HG03571 (cell line): ENCODE results near the gene PIGV.

Source experiments
- ATAC-seq: cut with Tn5 transposase; IDR thresholded peaks from one replicate; pipeline ENCODE4 v1.9.1; 2021; ENCODE audit not compliant: unreplicated experiment

Gene PIGV

DNA sequence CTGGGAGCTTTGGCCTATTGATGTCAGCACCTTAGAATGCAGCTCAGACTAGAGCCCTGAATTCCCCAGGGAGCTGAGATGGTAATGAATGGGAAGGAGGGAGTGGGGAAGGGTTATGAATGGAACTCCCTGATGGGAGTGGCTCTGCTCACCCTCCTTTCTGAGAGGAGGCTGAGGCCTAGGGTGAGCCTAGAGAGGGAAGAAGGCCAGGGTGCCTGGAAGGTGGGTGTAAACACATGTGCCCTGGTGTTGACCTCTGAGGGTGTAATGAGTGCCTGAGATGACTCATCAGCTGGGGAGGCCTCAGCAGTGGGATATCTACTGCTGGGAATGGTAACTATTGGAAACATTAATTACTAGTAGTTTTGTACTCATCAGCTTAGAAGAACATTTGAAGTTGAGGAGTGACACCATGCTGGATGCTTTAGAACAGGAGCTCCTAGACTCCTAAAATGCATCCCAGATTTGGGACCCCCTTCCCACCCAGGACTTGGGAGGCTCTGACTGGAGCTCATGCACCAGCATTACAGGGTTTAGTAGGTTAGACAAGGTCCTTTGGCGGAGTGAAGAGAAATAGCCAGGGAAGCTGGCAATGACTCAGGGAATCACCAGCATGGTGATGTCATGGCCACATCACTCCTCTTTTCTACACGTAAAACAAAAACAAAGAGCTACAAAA is 16.0 kb upstream of the PIGV start:
- ATAC-seq = no peak

DNA sequence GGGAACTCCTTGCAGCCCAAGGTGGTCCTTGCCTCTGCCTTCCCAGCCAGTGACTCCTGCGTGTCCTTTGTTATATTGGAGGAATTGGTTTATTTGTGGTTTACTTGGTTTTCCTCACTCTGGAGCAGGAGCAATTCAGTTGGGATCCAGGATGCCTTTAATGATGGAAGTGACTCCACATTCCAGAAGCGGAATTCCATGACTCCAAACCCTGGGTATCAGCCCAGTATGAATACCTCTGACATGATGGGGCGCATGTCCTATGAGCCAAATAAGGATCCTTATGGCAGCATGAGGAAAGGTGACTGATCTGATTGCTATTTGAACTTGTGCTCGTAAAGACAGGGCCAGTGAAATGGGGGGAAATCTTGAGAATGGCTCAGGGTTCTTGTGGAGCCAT is 15.1 kb upstream of the PIGV start:
- no peak for ATAC-seq

DNA sequence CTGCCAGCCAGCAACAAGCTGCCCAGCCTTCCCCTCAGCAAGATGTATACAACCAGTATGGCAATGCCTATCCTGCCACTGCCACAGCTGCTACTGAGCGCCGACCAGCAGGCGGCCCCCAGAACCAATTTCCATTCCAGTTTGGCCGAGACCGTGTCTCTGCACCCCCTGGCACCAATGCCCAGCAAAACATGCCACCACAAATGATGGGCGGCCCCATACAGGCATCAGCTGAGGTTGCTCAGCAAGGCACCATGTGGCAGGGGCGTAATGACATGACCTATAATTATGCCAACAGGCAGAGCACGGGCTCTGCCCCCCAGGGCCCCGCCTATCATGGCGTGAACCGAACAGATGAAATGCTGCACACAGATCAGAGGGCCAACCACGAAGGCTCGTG is 13.3 kb upstream of the PIGV start:
- ATAC-seq = no peak

DNA sequence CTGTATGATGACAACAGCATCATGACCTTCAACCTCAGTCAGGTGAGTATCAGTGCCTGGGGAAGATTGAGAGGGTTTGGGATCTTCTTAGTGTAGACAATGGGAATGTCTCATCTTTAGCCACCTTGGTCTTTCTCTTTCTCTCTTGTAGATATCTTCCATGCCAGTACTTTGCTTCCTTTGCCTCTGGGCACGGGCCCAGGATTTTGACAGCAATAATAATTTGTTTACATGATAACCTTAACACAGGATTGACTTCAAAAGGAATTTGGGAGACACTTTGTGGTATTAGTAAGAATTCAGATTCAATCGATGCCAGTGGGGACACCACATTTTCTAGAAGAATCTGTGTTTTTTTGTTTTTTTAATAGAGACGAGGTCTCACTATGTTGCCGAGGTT is 12.1 kb upstream of the PIGV start:
- ATAC-seq = no peak

DNA sequence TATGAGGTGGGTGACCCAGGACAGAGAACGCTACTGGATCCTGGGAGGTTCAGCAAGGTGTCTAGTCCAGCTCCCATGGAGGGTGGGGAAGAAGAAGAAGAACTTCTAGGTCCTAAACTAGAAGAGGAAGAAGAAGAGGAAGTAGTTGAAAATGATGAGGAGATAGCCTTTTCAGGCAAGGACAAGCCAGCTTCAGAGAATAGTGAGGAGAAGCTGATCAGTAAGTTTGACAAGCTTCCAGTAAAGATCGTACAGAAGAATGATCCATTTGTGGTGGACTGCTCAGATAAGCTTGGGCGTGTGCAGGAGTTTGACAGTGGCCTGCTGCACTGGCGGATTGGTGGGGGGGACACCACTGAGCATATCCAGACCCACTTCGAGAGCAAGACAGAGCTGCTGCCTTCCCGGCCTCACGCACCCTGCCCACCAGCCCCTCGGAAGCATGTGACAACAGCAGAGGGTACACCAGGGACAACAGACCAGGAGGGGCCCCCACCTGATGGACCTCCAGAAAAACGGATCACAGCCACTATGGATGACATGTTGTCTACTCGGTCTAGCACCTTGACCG is 8.6 kb upstream of the PIGV start:
- ATAC-seq = no peak

DNA sequence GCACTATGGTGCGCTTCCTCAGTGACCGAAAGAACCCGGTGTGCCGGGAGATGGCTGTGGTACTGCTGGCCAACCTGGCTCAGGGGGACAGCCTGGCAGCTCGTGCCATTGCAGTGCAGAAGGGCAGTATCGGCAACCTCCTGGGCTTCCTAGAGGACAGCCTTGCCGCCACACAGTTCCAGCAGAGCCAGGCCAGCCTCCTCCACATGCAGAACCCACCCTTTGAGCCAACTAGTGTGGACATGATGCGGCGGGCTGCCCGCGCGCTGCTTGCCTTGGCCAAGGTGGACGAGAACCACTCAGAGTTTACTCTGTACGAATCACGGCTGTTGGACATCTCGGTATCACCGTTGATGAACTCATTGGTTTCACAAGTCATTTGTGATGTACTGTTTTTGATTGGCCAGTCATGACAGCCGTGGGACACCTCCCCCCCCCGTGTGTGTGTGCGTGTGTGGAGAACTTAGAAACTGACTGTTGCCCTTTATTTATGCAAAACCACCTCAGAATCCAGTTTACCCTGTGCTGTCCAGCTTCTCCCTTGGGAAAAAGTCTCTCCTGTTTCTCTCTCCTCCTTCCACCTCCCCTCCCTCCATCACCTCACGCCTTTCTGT is 7.3 kb upstream of the PIGV start:
- no peak for ATAC-seq

DNA sequence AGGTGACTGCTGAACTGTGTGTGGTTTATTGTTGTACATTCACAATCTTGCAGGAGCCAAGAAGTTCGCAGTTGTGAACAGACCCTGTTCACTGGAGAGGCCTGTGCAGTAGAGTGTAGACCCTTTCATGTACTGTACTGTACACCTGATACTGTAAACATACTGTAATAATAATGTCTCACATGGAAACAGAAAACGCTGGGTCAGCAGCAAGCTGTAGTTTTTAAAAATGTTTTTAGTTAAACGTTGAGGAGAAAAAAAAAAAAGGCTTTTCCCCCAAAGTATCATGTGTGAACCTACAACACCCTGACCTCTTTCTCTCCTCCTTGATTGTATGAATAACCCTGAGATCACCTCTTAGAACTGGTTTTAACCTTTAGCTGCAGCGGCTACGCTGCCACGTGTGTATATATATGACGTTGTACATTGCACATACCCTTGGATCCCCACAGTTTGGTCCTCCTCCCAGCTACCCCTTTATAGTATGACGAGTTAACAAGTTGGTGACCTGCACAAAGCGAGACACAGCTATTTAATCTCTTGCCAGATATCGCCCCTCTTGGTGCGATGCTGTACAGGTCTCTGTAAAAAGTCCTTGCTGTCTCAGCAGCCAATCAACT is 6.4 kb upstream of the PIGV start:
- ATAC-seq = no peak

DNA sequence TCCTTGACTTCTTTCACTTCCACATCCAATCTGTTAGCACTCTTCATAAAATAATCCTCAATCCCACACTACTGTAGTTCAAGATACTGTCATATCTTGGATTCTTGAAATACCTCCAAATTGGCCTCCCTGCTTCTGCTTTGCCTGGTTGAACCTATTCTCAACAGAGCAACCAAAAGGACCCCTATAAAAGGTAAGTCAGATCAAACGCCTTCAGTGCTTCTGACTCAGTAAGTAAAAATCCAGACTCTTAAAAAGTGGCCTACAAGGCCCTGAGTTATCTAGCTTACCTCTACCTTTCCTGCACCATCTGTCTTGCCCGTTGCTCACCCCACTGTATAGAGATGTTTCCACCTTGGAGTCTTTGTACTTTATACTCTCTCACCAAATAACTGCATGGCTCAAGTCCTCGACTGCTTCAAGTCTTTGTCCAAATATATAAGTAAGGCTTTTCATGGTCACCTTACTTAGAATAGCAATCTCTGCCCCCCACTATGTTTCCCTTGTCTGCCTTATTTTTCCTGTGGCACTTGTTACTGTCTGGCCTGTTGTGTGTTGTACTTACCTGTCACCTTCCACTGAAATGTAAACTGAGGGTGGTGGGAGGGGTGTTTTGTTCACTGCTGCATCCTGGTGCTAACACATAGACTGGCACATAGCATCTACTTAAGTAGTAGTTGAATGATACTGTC is 5.1 kb upstream of the PIGV start:
- ATAC-seq = no peak

DNA sequence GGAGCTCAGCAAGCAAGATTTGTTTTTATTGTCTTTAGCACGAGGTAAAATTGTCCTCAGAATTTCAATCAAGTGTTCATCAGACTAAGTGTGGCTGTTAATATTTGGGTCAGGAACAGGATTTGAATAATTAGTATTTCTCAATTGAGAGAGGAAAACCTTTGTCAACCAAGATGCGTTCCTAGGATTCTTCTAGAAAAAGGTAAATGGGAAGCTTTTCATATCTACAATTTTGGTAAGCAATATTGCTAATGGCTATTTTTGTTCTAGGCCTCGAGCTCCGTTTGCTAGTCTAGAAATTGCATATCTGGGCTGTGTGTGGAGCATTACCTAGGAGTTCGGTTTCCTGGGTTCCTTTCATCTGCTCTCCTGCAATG is 4.1 kb upstream of the PIGV start:
- no peak for ATAC-seq

DNA sequence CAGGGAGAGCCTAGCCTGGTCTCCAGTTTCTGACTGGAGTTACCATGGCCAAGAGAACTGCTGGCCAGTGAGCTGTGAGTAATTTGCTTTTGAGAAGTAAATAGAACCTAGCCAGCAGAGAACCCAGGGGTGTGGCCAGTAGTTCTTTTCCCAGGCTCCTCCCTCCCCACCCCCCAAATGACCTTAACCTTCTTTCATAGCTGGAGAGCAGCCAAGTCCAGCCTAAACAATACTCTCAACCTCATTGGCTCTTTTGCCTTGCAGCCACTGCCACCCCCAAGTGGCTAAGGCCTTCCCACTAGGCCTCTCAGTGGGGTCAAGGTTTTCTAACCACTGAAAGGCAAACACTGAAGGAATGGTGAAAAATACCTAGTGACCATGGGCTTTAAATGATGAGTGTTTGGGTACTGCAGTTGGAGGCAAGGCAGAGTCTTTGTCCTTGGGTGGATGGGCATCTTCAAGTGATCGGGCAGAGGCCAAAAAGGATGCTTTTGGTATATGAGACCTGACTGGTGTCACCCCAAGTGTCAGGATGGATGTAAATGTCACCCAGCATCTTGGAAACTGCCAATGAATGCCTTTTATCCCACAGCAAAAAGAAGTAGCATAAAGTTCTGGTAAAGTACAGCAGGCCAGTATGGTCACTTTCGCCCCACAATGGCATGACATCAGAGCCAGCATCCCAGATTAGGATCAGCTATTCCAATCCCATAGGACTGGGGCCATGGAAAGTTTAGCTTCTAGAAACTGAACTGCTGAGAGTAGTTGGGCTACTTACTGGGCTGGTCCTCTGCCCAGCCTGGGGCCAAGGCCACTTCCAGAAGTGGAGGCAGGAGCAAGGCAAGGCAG is 3.5 kb upstream of the PIGV start:
- ATAC-seq = no peak

DNA sequence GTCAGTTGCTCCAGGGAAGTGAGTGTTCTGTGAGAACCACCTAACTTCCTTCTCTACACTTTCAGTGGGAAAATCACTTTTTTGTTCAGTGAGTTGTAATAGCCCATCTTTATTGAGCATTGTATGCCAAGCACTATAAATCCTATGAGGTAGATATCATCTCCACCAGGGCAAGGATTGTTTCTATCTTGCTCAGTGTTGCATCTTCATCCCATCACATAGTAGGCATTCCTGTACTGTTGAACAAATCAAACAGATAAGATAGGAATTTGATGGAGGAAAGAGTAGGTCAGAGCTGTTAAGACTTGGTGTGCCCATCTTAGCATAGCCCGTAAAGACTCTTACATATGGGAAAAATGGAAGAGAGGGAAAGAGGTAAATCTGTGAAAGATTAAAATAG is 2.9 kb upstream of the PIGV start:
- no peak for ATAC-seq

DNA sequence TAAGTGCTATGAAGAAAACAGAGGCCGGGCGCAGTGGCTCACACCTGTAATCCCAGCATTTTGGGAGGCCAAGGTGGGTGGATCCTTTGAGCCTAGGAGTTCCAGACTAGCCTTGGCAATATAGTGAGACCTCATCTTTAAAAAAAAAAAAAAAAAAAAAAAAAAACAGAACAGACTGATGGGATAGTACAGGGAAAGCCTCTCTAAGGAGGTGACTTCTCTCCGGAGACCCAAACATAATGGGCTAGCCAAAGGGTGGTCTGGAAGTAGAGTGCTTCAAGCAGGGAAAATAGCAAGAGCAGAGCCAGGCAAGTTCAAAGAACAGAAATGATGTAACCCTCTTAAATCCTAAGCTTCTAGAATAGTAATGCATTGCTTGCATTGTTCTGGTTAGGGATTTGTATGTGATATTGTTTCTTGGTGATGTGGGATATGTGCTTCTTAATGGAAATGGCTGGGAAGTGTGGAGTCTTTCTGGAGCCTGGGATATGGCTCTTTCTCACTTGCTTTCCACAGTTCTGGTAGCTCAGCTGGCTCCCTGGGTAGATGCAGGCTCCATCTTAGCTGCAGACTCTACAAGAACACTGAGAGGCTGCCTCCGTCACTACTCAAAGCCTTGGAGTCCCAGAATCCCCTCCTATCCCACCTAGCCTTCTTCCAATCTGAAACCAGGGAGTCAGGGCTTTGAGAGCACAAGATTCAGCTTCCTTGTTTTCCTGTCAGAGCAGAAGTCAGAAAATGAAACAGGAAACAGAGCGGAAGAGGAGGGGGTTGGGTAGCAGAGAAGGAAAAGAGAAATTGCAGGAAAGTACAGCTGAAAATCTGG is 1.9 kb upstream of the PIGV start:
- no peak for ATAC-seq

DNA sequence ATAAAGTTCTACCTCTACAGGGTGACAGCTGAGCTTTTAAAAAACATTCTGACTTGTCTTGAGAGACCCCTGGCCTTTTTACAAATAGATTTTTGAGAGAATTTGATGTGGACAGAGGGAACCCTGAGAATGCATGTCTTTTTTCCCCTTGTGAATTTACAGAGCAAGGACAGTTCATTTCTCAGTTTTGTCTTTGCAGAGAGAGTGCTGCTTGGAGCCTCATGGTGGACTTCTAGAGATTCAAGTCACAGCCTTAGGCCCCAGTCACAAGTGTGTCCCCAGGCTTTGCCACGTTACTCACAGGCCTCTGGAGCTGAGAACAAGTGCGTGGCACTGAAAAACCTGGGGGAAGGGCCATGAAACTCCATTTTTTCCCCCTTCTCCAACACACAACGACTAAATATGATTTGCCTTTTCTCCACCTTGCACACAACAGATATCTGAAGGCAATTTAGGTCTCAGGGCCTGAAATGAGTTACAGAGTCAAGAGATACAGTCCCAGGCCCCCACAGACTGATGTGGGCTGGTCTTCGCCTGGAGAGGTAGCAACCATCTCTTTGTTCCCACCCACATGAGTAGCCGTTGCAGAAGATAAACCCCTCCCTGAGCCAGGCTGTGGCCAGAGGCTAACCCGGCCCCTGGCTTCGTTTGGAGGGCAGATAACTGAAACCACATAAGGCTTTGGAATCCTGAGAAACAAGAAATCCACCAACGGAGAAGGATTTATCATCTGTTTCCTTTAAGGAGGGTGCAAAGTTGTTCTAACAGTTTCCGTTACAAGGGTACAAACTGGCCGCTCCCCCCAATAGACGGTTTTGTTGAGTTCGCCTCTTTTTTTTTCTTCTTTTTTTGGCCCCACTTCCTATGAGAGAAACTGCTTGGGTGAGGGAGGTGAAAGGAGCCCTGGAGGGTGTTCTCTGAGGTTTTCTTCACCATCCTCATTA is 1.0 kb upstream of the PIGV start:
- ATAC-seq = no peak

DNA sequence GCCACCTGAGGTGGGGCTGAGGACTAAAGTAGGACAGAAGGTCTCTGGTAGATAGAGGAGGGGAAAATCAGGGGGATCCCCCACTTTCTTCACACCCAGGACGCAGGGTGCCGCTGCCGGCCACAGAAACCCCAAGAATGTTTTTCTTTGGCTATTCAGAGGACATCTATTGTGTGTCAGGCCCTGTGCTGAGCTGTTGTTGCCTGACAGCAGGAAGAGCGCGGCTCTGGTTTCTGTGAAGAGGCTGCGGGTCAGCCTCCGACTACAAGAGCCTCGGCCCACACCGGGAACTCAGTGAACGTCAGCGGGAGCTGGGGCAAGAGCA is 407 bp upstream of the PIGV start:
- peak; percentile 34 for ATAC-seq

DNA sequence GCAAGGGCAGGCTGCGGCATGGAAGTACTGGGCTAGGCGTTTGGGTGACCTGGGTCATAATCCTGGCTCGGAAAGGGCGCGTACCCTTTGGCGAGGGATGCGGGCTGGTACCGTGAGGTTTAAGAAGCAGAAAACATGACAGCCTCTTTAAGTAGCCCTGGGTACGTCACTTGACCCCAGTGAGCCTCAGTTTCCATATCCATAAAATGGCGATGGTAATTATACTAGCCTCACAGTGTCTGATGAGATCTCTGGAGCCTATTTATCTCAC is 700 bp downstream of the PIGV start:
- ATAC-seq = no peak

DNA sequence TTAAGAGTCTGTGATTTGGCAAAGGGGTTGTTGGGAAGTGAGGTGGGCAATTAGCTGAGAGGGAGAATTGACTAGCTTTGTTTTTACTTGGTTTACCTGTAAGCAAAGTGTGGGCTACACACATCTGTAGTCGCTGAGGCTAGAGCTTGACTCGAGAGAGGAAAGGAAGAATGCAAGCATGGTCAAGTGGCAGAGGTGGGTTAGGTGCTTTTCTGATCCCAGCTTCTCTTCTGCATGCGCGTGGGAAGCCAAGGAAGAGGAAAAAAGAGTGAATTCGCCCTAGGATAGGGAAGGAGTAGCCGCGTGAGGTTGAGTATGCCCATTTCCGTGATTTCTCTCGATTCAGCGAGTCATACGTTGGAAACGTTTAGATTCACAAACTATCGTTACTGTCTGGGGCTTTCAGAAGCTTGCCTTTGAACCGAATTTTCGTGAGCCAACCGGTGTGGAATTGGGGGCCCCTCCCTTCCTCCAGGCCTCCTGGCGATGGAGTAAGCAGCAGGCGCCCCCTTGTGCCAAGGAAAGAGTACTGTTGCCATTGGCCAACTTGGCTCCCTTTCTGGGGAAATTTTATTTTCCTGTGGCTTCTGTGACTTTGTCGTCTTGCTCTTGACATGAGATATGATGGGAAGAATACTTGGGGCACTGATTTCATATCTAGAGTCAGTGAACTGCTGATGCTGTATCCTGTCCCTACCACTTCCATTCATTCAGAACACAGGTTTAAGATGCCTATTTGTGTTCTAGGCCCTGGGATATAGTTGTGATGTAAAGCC is 1.3 kb downstream of the PIGV start:
- no peak for ATAC-seq

DNA sequence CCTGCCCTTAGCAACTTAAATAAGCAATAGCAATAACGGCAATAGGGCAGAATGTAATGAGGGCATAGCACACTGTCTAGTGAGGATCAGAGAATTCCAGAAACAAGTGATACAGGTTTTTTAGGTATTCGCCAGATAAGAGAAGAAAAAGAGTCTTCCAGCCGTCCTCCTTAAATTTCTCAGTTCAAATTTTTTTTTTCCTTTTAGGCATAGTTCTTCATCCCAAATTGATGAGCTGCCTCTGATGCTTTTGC is 1.8 kb downstream of the PIGV start:
- no peak for ATAC-seq

DNA sequence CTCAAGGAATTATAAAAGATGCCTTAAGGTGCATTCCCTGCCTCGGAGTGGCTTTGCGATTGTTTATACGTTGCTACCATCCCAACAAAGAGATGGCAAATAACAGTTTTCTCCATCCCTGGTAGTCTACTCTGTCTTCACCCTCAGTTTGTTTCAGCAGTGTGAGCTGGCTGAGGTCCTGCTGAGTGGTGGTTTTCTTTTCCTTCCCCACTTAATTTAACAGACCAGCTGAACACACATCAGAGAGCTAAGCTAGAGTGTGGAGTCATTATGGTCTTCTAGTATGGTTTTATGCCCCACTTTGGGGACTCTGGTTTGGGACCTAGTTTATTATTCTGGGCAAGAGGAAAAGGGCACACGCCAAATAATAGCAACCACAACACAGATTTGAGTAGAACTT is 2.2 kb downstream of the PIGV start:
- ATAC-seq = no peak

DNA sequence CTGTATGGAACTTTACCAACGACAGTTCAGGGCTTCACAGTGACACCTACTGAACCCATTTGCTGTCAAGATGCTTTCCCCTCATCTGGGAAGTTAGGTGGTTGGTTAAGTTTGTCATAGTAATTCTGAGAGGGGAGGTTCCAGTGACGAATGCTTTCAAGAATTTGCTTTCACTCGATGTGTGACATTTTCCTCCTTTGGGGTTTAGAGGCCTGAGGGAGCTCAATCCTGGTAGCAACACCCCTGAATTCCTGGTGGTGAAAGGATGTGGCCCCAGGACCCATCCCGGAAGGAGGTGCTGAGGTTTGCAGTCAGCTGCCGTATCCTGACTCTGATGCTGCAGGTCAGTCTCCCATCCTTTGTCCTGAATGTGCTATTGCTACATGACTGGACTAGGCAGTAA is 2.8 kb downstream of the PIGV start:
- ATAC-seq = no peak
